CD4-positive, alpha-beta T cell treated with Interleukin-15 for 4 hours (primary cell): ENCODE measurements around the gene MED13L.
A peak's percentile ranks its signal among the peaks of the same experiment; 100 is the strongest.
"Not testable (repeated sequence)": the region's sequence is repeated elsewhere in the genome, so short reads cannot be mapped to it uniquely, and the experiment has no call there.

ENCODE experiments used
- DNase-seq: peaks from one replicate; pipeline ENCODE4 v3.0.0-alpha.2; 2020; ENCODE audit warnings: low spot score

The MED13L gene

GRCh38 chr12:116054280-116054679 is 223.2 kb downstream of the MED13L start:
- no peak for DNase-seq

GRCh38 chr12:116053479-116054200 is 223.9 kb downstream of the MED13L start:
- DNase-seq: no peak

- DNase-seq: no peak
These were observed 227.2 kb downstream of the MED13L start for GRCh38 chr12:116050275-116050674.

GRCh38 chr12:116048879-116049278 is 228.6 kb downstream of the MED13L start:
- DNase-seq: no peak

GRCh38 chr12:116046039-116046438 is 231.5 kb downstream of the MED13L start:
- no peak for DNase-seq

- no peak for DNase-seq
These were observed 232.3 kb downstream of the MED13L start for GRCh38 chr12:116045150-116045549.

- DNase-seq: no peak
These were observed 233.6 kb downstream of the MED13L start for GRCh38 chr12:116043659-116044535.

- no peak for DNase-seq
These were observed 237.1 kb downstream of the MED13L start for GRCh38 chr12:116040402-116040801.

GRCh38 chr12:116039081-116039480 is 238.4 kb downstream of the MED13L start:
- no peak for DNase-seq

GRCh38 chr12:116037941-116038837 is 239.3 kb downstream of the MED13L start:
- no peak for DNase-seq

GRCh38 chr12:116033765-116034164 is 243.7 kb downstream of the MED13L start:
- DNase-seq: no peak

GRCh38 chr12:116031624-116032023 is 245.9 kb downstream of the MED13L start:
- DNase-seq: not testable (repeated sequence)

- no peak for DNase-seq
These were observed 248.9 kb downstream of the MED13L start for GRCh38 chr12:116028619-116029018.

GRCh38 chr12:116027551-116027821 is 250.0 kb downstream of the MED13L start:
- no peak for DNase-seq

GRCh38 chr12:116026768-116027550 is 250.5 kb downstream of the MED13L start:
- no peak for DNase-seq

GRCh38 chr12:116026346-116026745 is 251.1 kb downstream of the MED13L start:
- no peak for DNase-seq

- no peak for DNase-seq
These were observed 252.7 kb downstream of the MED13L start for GRCh38 chr12:116024769-116025168.

- no peak for DNase-seq
These were observed 258.1 kb downstream of the MED13L start for GRCh38 chr12:116019415-116019814.

GRCh38 chr12:116018282-116018681 is 259.2 kb downstream of the MED13L start:
- DNase-seq: no peak

- peak; percentile 3 for DNase-seq
These were observed 262.0 kb downstream of the MED13L start for GRCh38 chr12:116015525-116015924.

- DNase-seq: no peak
These were observed 264.7 kb downstream of the MED13L start for GRCh38 chr12:116012757-116013156.

- DNase-seq: no peak
These were observed 266.3 kb downstream of the MED13L start for GRCh38 chr12:116011217-116011616.
